Breast epithelium (tissue), 3 donors: ENCODE results near the gene ARHGAP45.

Experiments used
- CTCF ChIP-seq, 3 donors: fragments of 450-650 bp; IDR thresholded peaks; one replicate each; pipeline ENCODE4 v1.5.1; 2016 to 2017; ENCODE audit warnings: antibody characterized with exemption in 3 of 3, mild to moderate bottlenecking in 3 of 3, moderate library complexity in 3 of 3
- POLR2A ChIP-seq: fragments of 450-650 bp; IDR thresholded peaks from one replicate; pipeline ENCODE4 v1.6.1; 2016; ENCODE audit warnings: antibody characterized with exemption, mild to moderate bottlenecking, moderate library complexity
- POLR2AphosphoS5 ChIP-seq, 3 donors: sonication (generic); formaldehyde crosslinking; IDR thresholded peaks; one replicate each; pipeline ENCODE4 v1.6.1; 2017; ENCODE audit warnings: antibody characterized with exemption in 3 of 3

DNA sequence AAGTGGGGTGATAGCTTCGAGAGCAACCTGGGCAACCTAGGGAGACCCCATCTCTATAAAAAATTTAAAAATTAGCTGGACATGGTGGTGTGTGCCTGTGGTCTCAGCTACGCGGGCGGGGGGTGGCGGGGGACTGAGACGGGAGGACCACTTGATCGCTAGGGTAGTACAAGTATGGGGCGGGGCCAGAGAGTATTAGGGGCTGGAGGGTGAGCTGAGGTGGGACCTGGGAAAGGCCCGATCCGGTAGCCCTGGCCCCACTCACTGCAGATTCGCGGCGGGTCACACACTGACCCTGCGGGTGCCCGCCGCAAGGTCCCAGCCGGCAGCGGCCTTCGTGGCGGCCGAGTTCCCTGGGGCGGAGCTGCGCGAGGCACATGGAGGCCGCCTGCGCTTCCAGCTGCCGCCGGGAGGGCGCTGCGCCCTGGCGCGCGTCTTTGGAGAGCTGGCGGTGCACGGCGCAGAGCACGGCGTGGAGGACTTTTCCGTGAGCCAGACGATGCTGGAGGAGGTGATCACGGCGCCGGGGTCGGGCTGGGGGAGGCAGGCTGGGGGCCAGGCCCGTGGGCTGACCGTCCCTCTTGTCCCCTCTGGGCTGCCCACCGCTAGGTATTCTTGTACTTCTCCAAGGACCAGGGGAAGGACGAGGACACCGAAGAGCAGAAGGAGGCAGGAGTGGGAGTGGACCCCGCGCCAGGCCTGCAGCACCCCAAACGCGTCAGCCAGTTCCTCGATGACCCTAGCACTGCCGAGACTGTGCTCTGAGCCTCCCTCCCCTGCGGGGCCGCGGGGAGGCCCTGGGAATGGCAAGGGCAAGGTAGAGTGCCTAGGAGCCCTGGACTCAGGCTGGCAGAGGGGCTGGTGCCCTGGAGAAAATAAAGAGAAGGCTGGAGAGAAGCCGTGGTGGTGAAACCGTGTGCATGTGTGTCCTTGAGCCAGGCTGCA lies 2.0 kb upstream of the ARHGAP45 start:
- no peak for TF ChIP-seq POLR2A
- TF ChIP-seq CTCF (IDR thresholded peaks at IDR 0.05), result peak; percentile 75 to 85 (median 76)
- TF ChIP-seq POLR2AphosphoS5 (IDR thresholded peaks at IDR 0.05), result no peak
